Subcutaneous adipose tissue (tissue), 4 donors: Measurements from ENCODE around the gene GABBR2. TPM values are rescaled to one million over a fixed set of nuclear protein-coding genes. Genes with fewer than 3 reads are reported as not detected.

Experiments
- CTCF ChIP-seq: fragments of 450-650 bp; IDR thresholded peaks from one replicate; pipeline ENCODE4 v1.5.1; 2016; ENCODE audit warnings: low read depth, mild to moderate bottlenecking, control low read depth, antibody characterized with exemption, moderate library complexity
- total RNA-seq, 4 donors: library from RNA; depleted of rRNA; stranded (reverse); fragments of >200 nt; gene quantifications; one replicate each; pipeline ENCODE4 v1.1.0, GENCODE V29; 2016

The GABBR2 gene
- total RNA-seq, 4 donors from 2014 or later = not detected

GRCh38 chr9:98656511-98656910, 52.2 kb downstream of the GABBR2 start:
- TF ChIP-seq CTCF = no peak

GRCh38 chr9:98654247-98654646, 54.5 kb downstream of the GABBR2 start:
- no peak for TF ChIP-seq CTCF

- TF ChIP-seq CTCF = no peak
These were observed 56.0 kb downstream of the GABBR2 start for GRCh38 chr9:98652741-98653140.

- TF ChIP-seq CTCF = no peak
These were observed 56.4 kb downstream of the GABBR2 start for GRCh38 chr9:98652302-98652701.

GRCh38 chr9:98647236-98647635, 61.5 kb downstream of the GABBR2 start:
- no peak for TF ChIP-seq CTCF

GRCh38 chr9:98644011-98644410, 64.7 kb downstream of the GABBR2 start:
- no peak for TF ChIP-seq CTCF

- TF ChIP-seq CTCF = no peak
These were observed 65.9 kb downstream of the GABBR2 start for GRCh38 chr9:98642661-98643312.
